GM19043 (cell line): ENCODE results near the gene ASAP3.
"Not testable (repeated sequence)": the region's sequence is repeated elsewhere in the genome, so short reads cannot be mapped to it uniquely, and the experiment has no call there.

ENCODE experiments used
- ATAC-seq: cut with Tn5 transposase; IDR thresholded peaks from one replicate; pipeline ENCODE4 v1.9.1; 2021; ENCODE audit warnings: low read depth; ENCODE audit not compliant: unreplicated experiment

The ASAP3 gene

GRCh38 chr1:23400324-23401114, 83.5 kb downstream of the ASAP3 start:
- no peak for ATAC-seq

GRCh38 chr1:23399229-23399628, 84.8 kb downstream of the ASAP3 start:
- ATAC-seq: no peak

- ATAC-seq: no peak
Measured at GRCh38 chr1:23397908-23398307, 86.1 kb downstream of the ASAP3 start.

DNA sequence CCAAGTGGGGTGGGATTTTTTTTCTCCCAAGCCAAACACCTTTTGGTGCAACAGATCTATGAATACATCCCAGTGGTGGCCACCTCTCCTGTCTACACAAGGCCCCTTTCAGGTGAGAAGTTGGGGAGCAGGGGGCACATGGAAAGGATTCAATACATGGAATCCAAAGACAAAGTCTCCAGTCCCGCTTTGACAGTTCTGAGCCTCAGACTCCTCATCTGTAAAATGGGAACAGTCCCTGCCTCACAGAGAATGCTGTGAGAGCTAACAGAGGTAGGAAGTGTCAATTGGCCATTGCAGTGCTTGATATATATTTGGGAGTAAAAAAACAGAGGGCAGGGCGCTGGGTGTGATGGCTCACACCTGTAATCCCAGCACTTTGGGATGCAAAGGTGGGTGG, 87.6 kb downstream of the ASAP3 start:
- ATAC-seq: no peak

- ATAC-seq: no peak
Measured at GRCh38 chr1:23395849-23396248, 88.1 kb downstream of the ASAP3 start.

DNA sequence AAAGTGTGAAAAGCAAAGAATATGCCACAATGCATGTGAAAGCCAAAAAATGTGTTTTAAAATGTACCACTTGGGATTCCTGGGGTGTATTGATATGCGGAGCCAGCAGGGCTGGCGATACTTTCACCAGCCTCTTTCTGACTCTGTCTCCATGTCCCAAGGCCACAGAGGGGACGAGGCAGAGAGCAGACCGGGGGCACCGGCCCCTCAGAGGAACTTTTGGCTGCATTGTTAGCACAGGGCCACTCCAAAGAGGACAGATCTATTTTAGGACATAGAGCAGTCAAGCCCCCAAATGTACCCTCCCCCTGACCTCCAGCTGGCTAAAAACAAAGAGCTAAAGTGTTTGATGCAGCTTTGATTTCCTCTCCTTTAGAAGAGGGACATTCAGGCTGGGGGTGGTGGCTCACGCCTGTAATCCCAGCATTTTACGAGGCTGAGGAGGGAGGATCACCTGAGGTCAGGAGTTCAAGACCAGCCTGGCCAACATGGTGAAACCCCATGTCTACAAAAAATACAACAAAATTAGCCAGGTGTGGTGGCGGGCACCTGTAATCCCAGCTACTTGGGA, 88.7 kb downstream of the ASAP3 start:
- ATAC-seq: no peak

GRCh38 chr1:23394684-23395083, 89.3 kb downstream of the ASAP3 start:
- ATAC-seq: no peak

GRCh38 chr1:23394181-23394580, 89.8 kb downstream of the ASAP3 start:
- ATAC-seq: no peak

DNA sequence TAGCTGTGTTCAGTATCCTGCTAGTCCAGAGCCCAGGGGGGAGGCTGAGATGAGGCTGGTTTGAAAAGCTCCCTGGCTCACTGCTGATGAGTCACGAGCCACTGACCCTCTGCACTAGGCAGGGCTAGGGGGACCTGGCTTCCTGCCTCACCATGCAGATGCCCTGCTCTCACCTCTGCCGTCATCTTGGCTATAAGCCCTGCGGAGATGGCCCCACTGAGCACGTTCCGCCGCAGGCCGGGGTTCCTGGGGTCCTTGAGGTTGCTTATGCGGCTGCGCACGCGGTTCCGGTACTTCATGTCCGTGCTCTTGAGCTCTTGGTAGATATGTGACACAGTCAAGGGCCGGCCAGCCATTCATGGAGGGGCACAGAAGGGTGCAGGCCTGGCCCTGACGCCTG, 90.3 kb downstream of the ASAP3 start:
- ATAC-seq: no peak

- ATAC-seq: no peak
Measured at GRCh38 chr1:23392125-23392855, 91.7 kb downstream of the ASAP3 start.

DNA sequence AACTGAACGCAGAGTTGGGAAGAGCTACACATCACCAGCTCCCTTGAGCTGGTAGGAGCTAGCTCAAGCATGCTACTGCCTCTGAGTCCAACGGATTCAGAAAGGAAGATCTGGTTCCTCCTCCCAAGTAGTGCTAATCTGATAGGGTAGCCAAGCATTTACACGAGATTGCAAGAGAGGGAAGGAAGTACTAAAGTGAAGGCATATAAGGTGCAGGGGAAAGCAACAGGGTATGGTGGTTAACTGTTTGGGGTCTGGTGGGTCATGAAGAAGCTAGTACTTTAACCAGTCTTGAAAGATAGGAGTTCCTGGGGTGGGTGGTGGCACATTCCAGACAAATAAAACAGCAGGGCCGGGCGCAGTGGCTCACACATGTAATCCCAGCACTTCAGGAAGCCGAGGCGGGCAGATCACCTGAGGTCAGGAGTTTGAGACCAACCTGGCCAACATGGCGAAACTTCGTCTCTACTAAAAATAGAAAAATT, 94.1 kb downstream of the ASAP3 start:
- ATAC-seq: no peak

DNA sequence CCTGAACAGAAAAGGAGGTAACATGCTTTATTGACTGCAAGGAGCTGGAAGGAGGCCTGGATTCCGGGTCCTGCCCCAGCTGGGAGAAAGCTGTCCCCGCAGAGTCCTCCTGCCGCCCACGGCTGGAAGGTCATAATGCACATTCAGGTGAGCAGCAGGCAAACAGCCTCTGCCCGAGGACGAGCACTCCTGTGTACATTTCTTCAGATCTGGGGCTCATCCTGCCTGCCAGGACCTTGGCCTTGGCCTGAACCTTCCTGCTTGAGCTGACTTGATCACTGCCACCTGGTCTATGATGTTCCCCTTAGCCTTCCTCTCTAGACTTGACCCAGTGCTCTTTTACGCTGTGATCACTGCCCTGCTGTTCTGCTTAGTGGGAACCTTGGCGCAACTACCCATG, 96.5 kb downstream of the ASAP3 start:
- no peak for ATAC-seq

DNA sequence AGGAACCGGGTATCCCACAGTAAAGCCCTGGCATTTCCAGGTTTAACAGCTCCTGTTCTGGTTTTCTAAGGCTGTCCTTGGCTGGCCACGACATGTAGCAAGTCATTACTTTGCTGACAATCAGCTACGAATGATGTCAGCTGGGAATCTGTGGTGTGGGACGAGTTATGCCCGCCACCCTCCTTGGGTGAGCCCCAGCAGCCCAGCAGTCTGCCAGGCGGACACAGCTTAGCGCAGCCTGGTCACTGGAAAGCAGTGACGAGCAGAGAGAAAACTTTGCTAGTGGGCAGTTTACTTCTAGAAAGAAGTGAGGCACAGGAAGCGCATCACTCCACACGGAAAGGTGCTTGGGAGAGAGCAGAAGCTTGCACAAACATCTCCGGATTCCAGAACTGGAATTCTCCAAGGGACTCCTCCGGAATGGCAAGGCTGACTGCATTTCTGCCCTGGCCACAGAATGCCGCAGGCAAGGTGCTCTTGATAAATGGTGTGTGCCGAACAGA, 98.8 kb downstream of the ASAP3 start:
- no peak for ATAC-seq

- no peak for ATAC-seq
Measured at GRCh38 chr1:23384312-23385058, 99.5 kb downstream of the ASAP3 start.

DNA sequence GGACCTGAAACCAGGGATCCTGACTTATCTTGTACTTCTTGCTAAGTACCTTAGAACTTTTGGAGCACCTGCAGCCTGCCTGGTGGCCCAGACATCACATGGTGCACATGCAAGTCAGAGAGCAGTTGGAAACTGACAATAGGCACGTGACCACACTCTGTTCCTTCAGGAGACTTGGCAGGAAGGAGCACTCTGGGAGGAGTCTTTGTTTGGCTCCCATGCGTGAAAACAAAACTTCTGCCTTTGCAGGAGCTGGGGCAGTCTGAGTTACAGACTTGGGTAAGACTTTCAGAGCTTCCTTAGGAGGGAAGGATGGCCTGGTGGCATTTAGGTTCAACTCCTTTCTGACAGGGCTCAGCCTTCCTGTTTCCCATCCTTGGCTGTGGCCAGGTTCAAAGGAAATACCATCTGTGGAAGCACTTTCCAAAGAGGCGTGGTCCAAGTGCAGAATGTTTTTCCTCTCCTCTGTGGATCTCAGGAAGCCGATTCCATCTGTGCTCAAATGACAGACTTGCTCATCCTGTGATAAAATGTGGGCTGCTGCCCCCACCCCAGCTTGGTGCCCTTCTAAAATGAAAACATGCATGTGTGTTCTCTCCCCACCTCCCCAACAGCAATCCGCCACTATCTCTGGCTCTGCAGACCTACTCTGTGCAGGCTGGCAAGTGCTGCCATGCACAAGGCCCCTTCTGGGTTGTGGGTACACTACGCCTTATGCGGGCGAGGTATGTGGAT, 100.2 kb downstream of the ASAP3 start:
- no peak for ATAC-seq

- ATAC-seq: no peak
Measured at GRCh38 chr1:23381233-23381885, 102.6 kb downstream of the ASAP3 start.

- no peak for ATAC-seq
Measured at GRCh38 chr1:23380719-23381118, 103.3 kb downstream of the ASAP3 start.

DNA sequence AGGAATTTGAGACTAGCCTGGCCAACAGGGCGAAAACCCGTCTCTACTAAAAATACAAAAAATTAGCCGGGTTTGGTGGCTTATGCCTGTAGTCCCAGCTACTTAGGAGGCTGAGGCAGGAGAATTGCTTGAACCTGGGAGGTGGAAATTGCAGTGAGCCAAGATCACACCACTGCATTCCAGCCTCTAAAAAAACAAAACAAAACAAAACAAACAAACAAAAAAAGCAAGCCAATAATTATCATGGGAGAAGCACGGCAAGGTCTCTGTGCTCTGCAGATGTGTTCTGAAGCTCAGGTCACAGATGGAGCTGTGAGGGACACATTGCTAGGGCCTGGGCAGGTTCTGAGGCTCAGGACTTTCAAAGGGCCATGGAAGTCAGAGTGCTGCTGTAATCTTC, 103.7 kb downstream of the ASAP3 start:
- ATAC-seq: not testable (repeated sequence)
